ENCODE results near the gene ATP5F1B.
"Not testable (repeated sequence)": the region's sequence is repeated elsewhere in the genome, so short reads cannot be mapped to it uniquely, and the experiment has no call there.

ATP5F1B gene

DNA sequence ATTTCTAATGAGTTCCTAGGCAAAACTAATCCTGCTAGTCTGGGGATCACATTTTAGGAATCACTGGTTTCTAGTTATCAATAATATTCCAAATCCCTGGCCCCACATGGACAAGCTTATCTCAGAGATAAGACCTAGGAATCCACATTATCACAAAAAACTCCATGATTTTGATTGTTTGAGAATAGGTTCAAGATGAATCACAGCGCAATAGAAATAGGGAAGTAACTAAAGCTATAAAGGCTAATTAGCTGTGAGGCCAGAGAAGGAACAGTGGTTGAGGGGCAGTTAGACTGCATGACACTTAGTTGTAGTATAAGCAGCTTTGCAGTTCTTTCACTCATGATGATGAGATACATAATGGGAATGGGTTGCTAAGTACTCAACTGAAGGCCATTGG is 13.1 kb upstream of the ATP5F1B start:
- no peak overlapping the region for H2AFZ ChIP-seq (ENCODE audit: low read depth)
- no peak overlapping the region for H3K4me3 ChIP-seq (IDR thresholded peaks at IDR 0.05; ENCODE audit: insufficient read depth, low read depth, low read length)
- peak overlapping the region; percentile 18; the same call in 1 of the 2 replicates for H3K4me2 ChIP-seq
- peaks cover under 1% of the 10 kb centered on the region; the same call in 1 of the 2 replicates for H3K36me3 ChIP-seq (ENCODE audit: insufficient read depth)
- H4K20me1 ChIP-seq (ENCODE audit: insufficient read depth), result peaks cover 8% of the 10 kb centered on the region; the same call in 1 of the 2 replicates
- no peak for TF ChIP-seq CTCF (conservative IDR thresholded peaks at IDR 0.05; ENCODE audit: low read depth, low read length)
- peaks cover 8% of the 10 kb centered on the region; the same call in 1 of the 2 replicates for H3K79me2 ChIP-seq (ENCODE audit: insufficient read depth, low read depth)
- H3K27ac ChIP-seq, result no peak overlapping the region; the same call in 1 of the 2 replicates
- no peaks in the 10 kb centered on the region for H3K27me3 ChIP-seq (ENCODE audit: insufficient read depth, low read depth)
- no peak overlapping the region for H3K9ac ChIP-seq
- peaks cover 31% of the 10 kb centered on the region for H3K4me1 ChIP-seq (ENCODE audit: low read depth, poor library complexity, severe bottlenecking)

DNA sequence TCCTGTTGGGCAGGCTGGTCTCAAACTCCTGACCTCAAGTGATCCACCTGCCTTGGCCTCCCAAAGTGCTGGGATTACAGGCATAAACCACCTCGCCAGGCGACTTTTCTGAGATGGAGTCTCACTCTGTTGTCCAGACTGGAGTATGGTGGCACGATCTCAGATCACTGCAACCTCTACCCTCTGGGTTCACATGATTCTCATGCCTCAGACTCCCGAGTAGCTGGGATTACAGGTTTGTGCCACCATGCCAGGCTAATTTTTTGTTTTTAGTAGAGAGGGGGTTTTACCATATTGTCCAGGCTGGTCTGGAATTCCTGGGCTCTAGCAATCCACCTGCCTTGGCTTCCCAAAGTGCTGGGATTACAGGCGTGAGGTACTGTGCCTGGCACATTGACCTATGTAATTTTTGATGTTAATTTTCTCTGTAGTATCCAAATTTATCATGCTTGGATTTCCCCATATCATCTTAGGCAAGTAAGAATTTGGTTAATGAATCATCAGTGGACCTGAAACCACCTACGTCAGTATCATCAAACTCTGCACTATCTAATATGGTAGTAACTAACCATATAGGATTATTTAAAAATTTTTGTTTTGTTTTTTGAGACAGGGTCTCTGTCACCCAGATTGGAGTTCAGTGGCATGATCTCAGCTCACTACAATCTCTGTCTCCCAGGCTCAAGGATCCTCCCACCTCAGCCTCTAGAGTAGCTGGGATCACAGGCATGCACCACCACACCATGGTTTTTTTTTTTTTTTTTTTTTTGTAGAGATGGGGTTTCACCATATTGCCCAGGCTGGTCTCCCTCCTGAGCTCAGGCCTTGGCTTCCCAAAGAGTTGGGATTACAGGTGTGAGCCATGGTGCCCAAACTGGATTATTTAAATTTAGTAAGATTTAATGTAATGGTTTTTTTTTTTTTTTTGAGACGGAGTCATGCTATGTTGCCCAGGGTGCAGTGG is 11.9 kb upstream of the ATP5F1B start:
- Histone ChIP-seq H3K79me2 (ENCODE audit: insufficient read depth, low read depth) (0 out of 2 replicates have a peak, but pooled peaks cover under 1% of the 10 kb centered on the region), H4K20me1 (ENCODE audit: insufficient read depth) (no peaks in the 10 kb centered on the region; the same call in 1 of the 2 replicates), H3K27me3 (ENCODE audit: insufficient read depth, low read depth) (no peaks in the 10 kb centered on the region), H3K4me1 (ENCODE audit: low read depth, poor library complexity, severe bottlenecking) (peaks cover 27% of the 10 kb centered on the region), H3K4me2 (peak overlapping the region; percentile 16; the same call in 1 of the 2 replicates), H3K9ac (no peak overlapping the region), H3K27ac (peak overlapping the region; percentile 11; the same call in 1 of the 2 replicates), H3K36me3 (ENCODE audit: insufficient read depth) (no peaks in the 10 kb centered on the region; the same call in 1 of the 2 replicates), H2AFZ (ENCODE audit: low read depth) (no peak overlapping the region), H3K4me3 (IDR thresholded peaks at IDR 0.05; ENCODE audit: insufficient read depth, low read depth, low read length) (no peak overlapping the region)
- no peak for TF ChIP-seq CTCF (conservative IDR thresholded peaks at IDR 0.05; ENCODE audit: low read depth, low read length)

- not testable (repeated sequence) for H3K79me2 ChIP-seq (ENCODE audit: insufficient read depth, low read depth); H3K9ac ChIP-seq; H4K20me1 ChIP-seq (ENCODE audit: insufficient read depth); H3K4me3 ChIP-seq (IDR thresholded peaks at IDR 0.05; ENCODE audit: insufficient read depth, low read depth, low read length); H3K4me2 ChIP-seq; H3K27me3 ChIP-seq (ENCODE audit: insufficient read depth, low read depth); H3K36me3 ChIP-seq (ENCODE audit: insufficient read depth); H3K27ac ChIP-seq; H2AFZ ChIP-seq (ENCODE audit: low read depth)
- H3K4me1 ChIP-seq (ENCODE audit: low read depth, poor library complexity, severe bottlenecking), result peaks cover 18% of the 10 kb centered on the region
Measured at GRCh38 chr12:56653781-56654180, 8.0 kb upstream of the ATP5F1B start.

- Histone ChIP-seq H3K79me2 (ENCODE audit: insufficient read depth, low read depth) (peaks cover 28% of the 10 kb centered on the region), H3K36me3 (ENCODE audit: insufficient read depth) (peaks cover 19% of the 10 kb centered on the region; the same call in 1 of the 2 replicates), H3K4me1 (ENCODE audit: low read depth, poor library complexity, severe bottlenecking) (peaks cover 26% of the 10 kb centered on the region), H4K20me1 (ENCODE audit: insufficient read depth) (peaks cover 21% of the 10 kb centered on the region)
- H3K9ac ChIP-seq; H3K27me3 ChIP-seq (ENCODE audit: insufficient read depth, low read depth); H3K4me2 ChIP-seq; H2AFZ ChIP-seq (ENCODE audit: low read depth); H3K27ac ChIP-seq; H3K4me3 ChIP-seq (IDR thresholded peaks at IDR 0.05; ENCODE audit: insufficient read depth, low read depth, low read length): not testable (repeated sequence)
Measured at GRCh38 chr12:56648023-56648422, 2.2 kb upstream of the ATP5F1B start.

GRCh38 chr12:56645201-56645716 is 525 bp downstream of the ATP5F1B start:
- Histone ChIP-seq H3K4me3 (IDR thresholded peaks at IDR 0.05; ENCODE audit: insufficient read depth, low read depth, low read length) (no peak overlapping the region), H3K79me2 (ENCODE audit: insufficient read depth, low read depth) (peaks cover 50% of the 10 kb centered on the region), H3K4me2 (peak overlapping the region; percentile 99), H3K27ac (peak overlapping the region; percentile 78), H3K36me3 (ENCODE audit: insufficient read depth) (peaks cover 36% of the 10 kb centered on the region; the same call in 1 of the 2 replicates), H2AFZ (ENCODE audit: low read depth) (peak overlapping the region; percentile 22), H3K9ac (peak overlapping the region; percentile 86), H4K20me1 (ENCODE audit: insufficient read depth) (peaks cover 29% of the 10 kb centered on the region), H3K27me3 (ENCODE audit: insufficient read depth, low read depth) (no peaks in the 10 kb centered on the region), H3K4me1 (ENCODE audit: low read depth, poor library complexity, severe bottlenecking) (peaks cover 53% of the 10 kb centered on the region)
- TF ChIP-seq CTCF (conservative IDR thresholded peaks at IDR 0.05; ENCODE audit: low read depth, low read length), result no peak
